Ishikawa (cell line): ENCODE results near the gene JMJD1C.

Experiments used
- CEBPB ChIP-seq: IDR thresholded peaks from 2 replicates; pipeline ENCODE4 v1.6.1; 2012
- CREB1 ChIP-seq: IDR thresholded peaks from 2 replicates; pipeline ENCODE4 v1.6.1; 2012; ENCODE audit warnings: low read depth
- EGR1 ChIP-seq: IDR thresholded peaks from 2 replicates; pipeline ENCODE4 v1.6.1; 2012
- EP300 ChIP-seq: IDR thresholded peaks from 2 replicates; pipeline ENCODE4 v1.6.1; 2012; ENCODE audit warnings: borderline replicate concordance
- FOXM1 ChIP-seq: IDR thresholded peaks from 2 replicates; pipeline ENCODE4 v1.6.1; 2012; ENCODE audit warnings: low read depth, borderline replicate concordance
- MAX ChIP-seq: IDR thresholded peaks from 2 replicates; pipeline ENCODE4 v1.6.1; 2012
- NFIC ChIP-seq: IDR thresholded peaks from 2 replicates; pipeline ENCODE4 v1.6.1; 2012
- RAD21 ChIP-seq: IDR thresholded peaks from 2 replicates; pipeline ENCODE4 v1.6.1; 2012; ENCODE audit warnings: low read depth
- TAF1 ChIP-seq: IDR thresholded peaks from 2 replicates; pipeline ENCODE4 v1.6.1; 2012; ENCODE audit warnings: low read depth, mild to moderate bottlenecking
- TCF12 ChIP-seq: IDR thresholded peaks from 2 replicates; pipeline ENCODE4 v1.6.1; 2012; ENCODE audit warnings: low read depth
- TEAD4 ChIP-seq: IDR thresholded peaks from 2 replicates; pipeline ENCODE4 v1.6.1; 2012
- YY1 ChIP-seq: IDR thresholded peaks from 2 replicates; pipeline ENCODE4 v1.6.1; 2012; ENCODE audit warnings: low read depth
- ZBTB7A ChIP-seq: IDR thresholded peaks from 2 replicates; pipeline ENCODE4 v1.6.1; 2012; ENCODE audit warnings: low read depth
- TF ChIP-seq, protein P1 (sequence below): IDR thresholded peaks from 2 replicates; pipeline ENCODE4 v1.6.1; 2012; ENCODE audit warnings: low read depth, mild to moderate bottlenecking
- TF ChIP-seq, protein P2 (sequence below): IDR thresholded peaks from 2 replicates; pipeline ENCODE4 v1.6.1; 2012

Gene JMJD1C

DNA sequence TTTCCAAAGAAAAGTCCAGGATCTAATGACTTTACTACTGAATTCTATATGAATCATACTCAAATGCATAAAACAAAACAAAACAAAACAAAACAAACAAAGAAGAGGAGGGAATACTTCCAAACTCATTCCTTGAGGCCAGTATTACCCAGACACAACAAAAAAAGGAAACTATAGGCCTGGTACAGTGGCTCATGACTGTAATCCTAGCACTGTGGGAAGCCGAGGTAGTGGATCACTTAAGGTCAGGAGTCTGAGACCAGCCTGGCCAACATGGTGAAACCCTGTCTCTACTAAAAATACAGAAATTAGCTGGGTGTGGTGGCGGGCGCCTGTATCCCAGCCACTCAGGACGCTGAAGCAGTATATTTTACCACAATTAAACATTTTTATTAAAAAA is 218.0 kb downstream of the JMJD1C start:
- no peak for TF ChIP-seq TAF1
- TF ChIP-seq FOXM1: no peak
- TF ChIP-seq TCF12: no peak
- TF ChIP-seq, protein P1, sequence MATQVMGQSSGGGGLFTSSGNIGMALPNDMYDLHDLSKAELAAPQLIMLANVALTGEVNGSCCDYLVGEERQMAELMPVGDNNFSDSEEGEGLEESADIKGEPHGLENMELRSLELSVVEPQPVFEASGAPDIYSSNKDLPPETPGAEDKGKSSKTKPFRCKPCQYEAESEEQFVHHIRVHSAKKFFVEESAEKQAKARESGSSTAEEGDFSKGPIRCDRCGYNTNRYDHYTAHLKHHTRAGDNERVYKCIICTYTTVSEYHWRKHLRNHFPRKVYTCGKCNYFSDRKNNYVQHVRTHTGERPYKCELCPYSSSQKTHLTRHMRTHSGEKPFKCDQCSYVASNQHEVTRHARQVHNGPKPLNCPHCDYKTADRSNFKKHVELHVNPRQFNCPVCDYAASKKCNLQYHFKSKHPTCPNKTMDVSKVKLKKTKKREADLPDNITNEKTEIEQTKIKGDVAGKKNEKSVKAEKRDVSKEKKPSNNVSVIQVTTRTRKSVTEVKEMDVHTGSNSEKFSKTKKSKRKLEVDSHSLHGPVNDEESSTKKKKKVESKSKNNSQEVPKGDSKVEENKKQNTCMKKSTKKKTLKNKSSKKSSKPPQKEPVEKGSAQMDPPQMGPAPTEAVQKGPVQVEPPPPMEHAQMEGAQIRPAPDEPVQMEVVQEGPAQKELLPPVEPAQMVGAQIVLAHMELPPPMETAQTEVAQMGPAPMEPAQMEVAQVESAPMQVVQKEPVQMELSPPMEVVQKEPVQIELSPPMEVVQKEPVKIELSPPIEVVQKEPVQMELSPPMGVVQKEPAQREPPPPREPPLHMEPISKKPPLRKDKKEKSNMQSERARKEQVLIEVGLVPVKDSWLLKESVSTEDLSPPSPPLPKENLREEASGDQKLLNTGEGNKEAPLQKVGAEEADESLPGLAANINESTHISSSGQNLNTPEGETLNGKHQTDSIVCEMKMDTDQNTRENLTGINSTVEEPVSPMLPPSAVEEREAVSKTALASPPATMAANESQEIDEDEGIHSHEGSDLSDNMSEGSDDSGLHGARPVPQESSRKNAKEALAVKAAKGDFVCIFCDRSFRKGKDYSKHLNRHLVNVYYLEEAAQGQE: no peak
- no peak for TF ChIP-seq CEBPB
- TF ChIP-seq NFIC: no peak
- no peak for TF ChIP-seq RAD21
- no peak for TF ChIP-seq CREB1
- TF ChIP-seq YY1: no peak

DNA sequence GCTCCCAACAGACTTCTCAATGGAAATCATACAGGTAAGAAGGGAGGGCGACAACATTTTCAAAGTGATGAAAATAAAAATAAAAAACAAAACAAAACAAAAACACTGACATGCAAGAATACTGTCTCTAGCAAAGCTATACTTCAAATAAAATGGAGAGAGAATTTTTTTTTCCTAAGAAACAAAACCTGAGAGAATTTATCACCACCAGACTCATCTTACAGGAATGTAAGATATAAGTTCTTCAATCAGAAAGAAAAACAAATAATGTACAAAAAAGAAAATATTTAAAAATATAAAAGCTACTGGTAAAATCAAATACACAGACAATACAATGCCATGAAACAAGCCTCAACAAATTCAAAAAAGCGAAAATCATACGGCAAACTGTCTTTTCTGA is 219.4 kb downstream of the JMJD1C start:
- TF ChIP-seq CREB1 (no peak), CEBPB (no peak), YY1 (no peak), EGR1 (no peak), EP300 (no peak), TAF1 (no peak), TCF12 (no peak), NFIC (no peak), MAX (no peak), RAD21 (no peak)
- TF ChIP-seq, protein P1: no peak
- TF ChIP-seq, protein P2, sequence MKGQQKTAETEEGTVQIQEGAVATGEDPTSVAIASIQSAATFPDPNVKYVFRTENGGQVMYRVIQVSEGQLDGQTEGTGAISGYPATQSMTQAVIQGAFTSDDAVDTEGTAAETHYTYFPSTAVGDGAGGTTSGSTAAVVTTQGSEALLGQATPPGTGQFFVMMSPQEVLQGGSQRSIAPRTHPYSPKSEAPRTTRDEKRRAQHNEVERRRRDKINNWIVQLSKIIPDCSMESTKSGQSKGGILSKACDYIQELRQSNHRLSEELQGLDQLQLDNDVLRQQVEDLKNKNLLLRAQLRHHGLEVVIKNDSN: no peak

DNA sequence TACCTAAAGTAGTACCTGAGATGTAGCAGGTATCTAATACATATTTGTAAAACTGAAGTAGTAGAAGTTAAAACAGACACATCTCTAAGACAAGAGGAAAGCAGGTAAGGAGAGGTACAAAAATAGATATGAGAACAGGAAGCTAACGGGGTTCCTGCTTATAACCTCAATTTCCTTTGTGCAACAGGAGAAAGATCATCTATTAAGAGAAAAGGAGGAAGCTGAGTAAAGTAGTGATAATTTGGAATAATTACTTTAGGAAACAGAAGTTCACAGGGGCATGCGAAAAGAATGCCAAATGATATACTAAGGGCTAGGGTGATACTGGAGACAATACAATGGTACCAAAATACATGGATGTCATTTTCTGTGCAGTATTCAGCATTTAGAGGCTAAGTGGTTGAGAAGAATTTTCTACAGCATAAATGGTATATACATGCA is 223.9 kb downstream of the JMJD1C start:
- TF ChIP-seq EGR1 (no peak), RAD21 (no peak), MAX (no peak), NFIC (no peak), EP300 (no peak), FOXM1 (no peak), TCF12 (no peak), TEAD4 (no peak), YY1 (no peak), CREB1 (no peak), ZBTB7A (no peak), CEBPB (no peak), TAF1 (no peak)
- TF ChIP-seq, protein P1: no peak
- TF ChIP-seq, protein P2: no peak

- TF ChIP-seq RAD21 (no peak), MAX (no peak), CREB1 (no peak), NFIC (no peak), TAF1 (no peak), TEAD4 (no peak), CEBPB (no peak), FOXM1 (no peak), ZBTB7A (no peak), EP300 (no peak), TCF12 (no peak), EGR1 (no peak), YY1 (no peak)
- TF ChIP-seq, protein P1: no peak
- TF ChIP-seq, protein P2: no peak
Observed at GRCh38 chr10:63240807-63241206, 225.0 kb downstream of the JMJD1C start.
